ENCODE results near the gene EIF3C.
"Not testable (repeated sequence)": the region's sequence is repeated elsewhere in the genome, so short reads cannot be mapped to it uniquely, and the experiment has no call there.

DNA sequence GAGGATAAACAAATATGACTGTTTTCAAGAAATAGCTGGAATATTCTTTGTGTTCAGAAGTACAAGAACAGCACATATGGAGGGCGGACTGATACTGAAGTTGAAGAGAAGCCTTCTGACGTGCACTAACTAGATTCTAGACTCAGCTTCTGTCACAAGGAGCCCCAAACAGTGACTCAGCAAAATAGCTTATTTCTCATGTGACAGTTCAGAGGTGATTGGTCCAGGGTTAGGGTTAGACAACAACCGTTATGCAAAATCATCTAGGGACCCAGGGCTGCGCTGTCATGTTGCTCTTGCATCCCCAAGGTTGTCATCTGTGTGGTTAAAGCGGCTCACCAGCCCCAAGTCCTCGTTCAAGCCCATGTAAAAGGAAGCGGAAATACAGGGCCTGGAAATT, 43.8 kb upstream of the EIF3C start:
- TF ChIP-seq, protein P1, sequence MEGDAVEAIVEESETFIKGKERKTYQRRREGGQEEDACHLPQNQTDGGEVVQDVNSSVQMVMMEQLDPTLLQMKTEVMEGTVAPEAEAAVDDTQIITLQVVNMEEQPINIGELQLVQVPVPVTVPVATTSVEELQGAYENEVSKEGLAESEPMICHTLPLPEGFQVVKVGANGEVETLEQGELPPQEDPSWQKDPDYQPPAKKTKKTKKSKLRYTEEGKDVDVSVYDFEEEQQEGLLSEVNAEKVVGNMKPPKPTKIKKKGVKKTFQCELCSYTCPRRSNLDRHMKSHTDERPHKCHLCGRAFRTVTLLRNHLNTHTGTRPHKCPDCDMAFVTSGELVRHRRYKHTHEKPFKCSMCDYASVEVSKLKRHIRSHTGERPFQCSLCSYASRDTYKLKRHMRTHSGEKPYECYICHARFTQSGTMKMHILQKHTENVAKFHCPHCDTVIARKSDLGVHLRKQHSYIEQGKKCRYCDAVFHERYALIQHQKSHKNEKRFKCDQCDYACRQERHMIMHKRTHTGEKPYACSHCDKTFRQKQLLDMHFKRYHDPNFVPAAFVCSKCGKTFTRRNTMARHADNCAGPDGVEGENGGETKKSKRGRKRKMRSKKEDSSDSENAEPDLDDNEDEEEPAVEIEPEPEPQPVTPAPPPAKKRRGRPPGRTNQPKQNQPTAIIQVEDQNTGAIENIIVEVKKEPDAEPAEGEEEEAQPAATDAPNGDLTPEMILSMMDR (conservative IDR thresholded peaks at IDR 0.05; ENCODE audit: low read depth, low read length), result not testable (repeated sequence)
- not testable (repeated sequence) for TF ChIP-seq POLR2A (IDR thresholded peaks at IDR 0.05; ENCODE audit: low read depth, low read length); SMC3 (IDR thresholded peaks at IDR 0.05; ENCODE audit: low read depth, low read length); MXI1 (IDR thresholded peaks at IDR 0.05; ENCODE audit: borderline replicate concordance, low read depth, low read length); RCOR1 (IDR thresholded peaks at IDR 0.05; ENCODE audit: insufficient replicate concordance, low read length); BHLHE40 (IDR thresholded peaks at IDR 0.05; ENCODE audit: low read depth, low read length); RFX5 (IDR thresholded peaks at IDR 0.05; ENCODE audit: low read depth, low read length); FOS (IDR thresholded peaks at IDR 0.05; ENCODE audit: low read depth, low read length); RAD21 (IDR thresholded peaks at IDR 0.05; ENCODE audit: low read length); MAFK (IDR thresholded peaks at IDR 0.05; ENCODE audit: low read depth, low read length); MAZ (IDR thresholded peaks at IDR 0.05; ENCODE audit: borderline replicate concordance, low read depth, low read length)
- TF ChIP-seq, protein P2, sequence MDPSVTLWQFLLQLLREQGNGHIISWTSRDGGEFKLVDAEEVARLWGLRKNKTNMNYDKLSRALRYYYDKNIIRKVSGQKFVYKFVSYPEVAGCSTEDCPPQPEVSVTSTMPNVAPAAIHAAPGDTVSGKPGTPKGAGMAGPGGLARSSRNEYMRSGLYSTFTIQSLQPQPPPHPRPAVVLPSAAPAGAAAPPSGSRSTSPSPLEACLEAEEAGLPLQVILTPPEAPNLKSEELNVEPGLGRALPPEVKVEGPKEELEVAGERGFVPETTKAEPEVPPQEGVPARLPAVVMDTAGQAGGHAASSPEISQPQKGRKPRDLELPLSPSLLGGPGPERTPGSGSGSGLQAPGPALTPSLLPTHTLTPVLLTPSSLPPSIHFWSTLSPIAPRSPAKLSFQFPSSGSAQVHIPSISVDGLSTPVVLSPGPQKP (IDR thresholded peaks at IDR 0.05; ENCODE audit: borderline replicate concordance, low read depth, low read length), result not testable (repeated sequence)
- TF ChIP-seq, protein P3, sequence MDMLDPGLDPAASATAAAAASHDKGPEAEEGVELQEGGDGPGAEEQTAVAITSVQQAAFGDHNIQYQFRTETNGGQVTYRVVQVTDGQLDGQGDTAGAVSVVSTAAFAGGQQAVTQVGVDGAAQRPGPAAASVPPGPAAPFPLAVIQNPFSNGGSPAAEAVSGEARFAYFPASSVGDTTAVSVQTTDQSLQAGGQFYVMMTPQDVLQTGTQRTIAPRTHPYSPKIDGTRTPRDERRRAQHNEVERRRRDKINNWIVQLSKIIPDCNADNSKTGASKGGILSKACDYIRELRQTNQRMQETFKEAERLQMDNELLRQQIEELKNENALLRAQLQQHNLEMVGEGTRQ (IDR thresholded peaks at IDR 0.05; ENCODE audit: low read depth, low read length), result not testable (repeated sequence)

Measured in IMR-90 (cell line).